Measurements from ENCODE around the gene TMUB2.
"Not testable (repeated sequence)": the region's sequence is repeated elsewhere in the genome, so short reads cannot be mapped to it uniquely, and the experiment has no call there.

Gene TMUB2

GRCh38 chr17:44186307-44187130, at the start of gene TMUB2:
TMUB2 (plus strand) TSS chr17:44186972; CDS start chr17:44187709, 737 bp downstream.
- DNase-seq (ENCODE audit: low spot score): peak; percentile 100

- DNase-seq (ENCODE audit: low spot score): peak; percentile 34
Measured at GRCh38 chr17:44137891-44138709, 48.7 kb upstream of the TMUB2 start.

- not testable (repeated sequence) for DNase-seq (ENCODE audit: low spot score)
Measured at GRCh38 chr17:44143921-44144320, 42.9 kb upstream of the TMUB2 start.

- DNase-seq (ENCODE audit: low spot score): no peak
Measured at GRCh38 chr17:44144966-44145739, 41.6 kb upstream of the TMUB2 start.

GRCh38 chr17:44146375-44147346, 40.1 kb upstream of the TMUB2 start:
- no peak for DNase-seq (ENCODE audit: low spot score)

GRCh38 chr17:44147812-44148211, 39.0 kb upstream of the TMUB2 start:
- no peak for DNase-seq (ENCODE audit: low spot score)

GRCh38 chr17:44149066-44149465, 37.7 kb upstream of the TMUB2 start:
- DNase-seq (ENCODE audit: low spot score): not testable (repeated sequence)

- DNase-seq (ENCODE audit: low spot score): no peak
Measured at GRCh38 chr17:44149750-44150329, 36.9 kb upstream of the TMUB2 start.

- no peak for DNase-seq (ENCODE audit: low spot score)
Measured at GRCh38 chr17:44152875-44153274, 33.9 kb upstream of the TMUB2 start.

- no peak for DNase-seq (ENCODE audit: low spot score)
Measured at GRCh38 chr17:44155488-44155887, 31.3 kb upstream of the TMUB2 start.

- no peak for DNase-seq (ENCODE audit: low spot score)
Measured at GRCh38 chr17:44159519-44160210, 27.1 kb upstream of the TMUB2 start.

GRCh38 chr17:44164476-44164875, 22.3 kb upstream of the TMUB2 start:
- DNase-seq (ENCODE audit: low spot score): no peak

- DNase-seq (ENCODE audit: low spot score): no peak
Measured at GRCh38 chr17:44167181-44167861, 19.5 kb upstream of the TMUB2 start.

GRCh38 chr17:44170135-44170498, 16.7 kb upstream of the TMUB2 start:
- DNase-seq (ENCODE audit: low spot score): no peak

- DNase-seq (ENCODE audit: low spot score): no peak
Measured at GRCh38 chr17:44170499-44171201, 16.1 kb upstream of the TMUB2 start, which contains the start of gene ASB16. ASB16 (plus strand) TSS chr17:44170704; CDS start chr17:44170790, 86 bp downstream.

- no peak for DNase-seq (ENCODE audit: low spot score)
Measured at GRCh38 chr17:44171931-44172455, 14.8 kb upstream of the TMUB2 start.

- no peak for DNase-seq (ENCODE audit: low spot score)
Measured at GRCh38 chr17:44174427-44174826, 12.3 kb upstream of the TMUB2 start.

- no peak for DNase-seq (ENCODE audit: low spot score)
Measured at GRCh38 chr17:44176257-44176656, 10.5 kb upstream of the TMUB2 start.
